PC-3 (cell line): ENCODE results near the gene ARIH2. TPM values are rescaled to one million over a fixed set of nuclear protein-coding genes. Genes with fewer than 3 reads are reported as not detected.

ENCODE experiments used
- ATAC-seq: fragments of 200-7000 bp; cut with Tn5 transposase; 2 replicates; pipeline ENCODE4 v1.9.1; 2020; ENCODE audit warnings: mild to moderate bottlenecking, moderate library complexity
- BruUV-seq: library from RNA; stranded (reverse); fragments of 400-500 nt; replicated peaks from 2 replicates; lab custom pipeline; 2021; lab: Mats Ljungman, UMichigan
- CTCF ChIA-PET: fragments of 300-600 bp; sonication (Branson Sonifier 250); formaldehyde crosslinking; loops from one replicate; lab custom pipeline; 2022; ENCODE audit warnings: antibody characterized with exemption; lab: Charles Lee
- POLR2A ChIA-PET: fragments of 300-600 bp; sonication (Branson Sonifier 250); formaldehyde crosslinking; loops from one replicate; lab custom pipeline; 2022; ENCODE audit warnings: antibody characterized with exemption; ENCODE audit not compliant: unreplicated experiment; lab: Charles Lee
- DNase-seq: peaks from one replicate; pipeline ENCODE4 v3.0.0-alpha.2; 2015
- H2AFZ ChIP-seq: fragments of 300-600 bp; sonication (generic); 2 replicates; pipeline ENCODE4 v1.6.0; 2016; ENCODE audit warnings: antibody characterized with exemption, low read length
- H3F3A ChIP-seq: fragments of 300-600 bp; sonication (generic); one replicate; pipeline ENCODE4 v1.6.0; 2017; ENCODE audit warnings: antibody characterized with exemption, low read length, control low read depth, mild to moderate bottlenecking; ENCODE audit not compliant: unreplicated experiment
- H3K27ac ChIP-seq: fragments of 300-600 bp; sonication (generic); 2 replicates; pipeline ENCODE4 v1.5.1; 2016; ENCODE audit warnings: mild to moderate bottlenecking, low read length
- H3K27me3 ChIP-seq: fragments of 300-600 bp; sonication (generic); 2 replicates; pipeline ENCODE4 v1.6.1; 2016; ENCODE audit warnings: low read length, mixed read lengths
- H3K36me3 ChIP-seq: fragments of 300-600 bp; sonication (generic); 2 replicates; pipeline ENCODE4 v1.6.1; 2016; ENCODE audit warnings: low read depth, mixed run types, low read length, mixed read lengths
- H3K4me1 ChIP-seq: fragments of 300-600 bp; sonication (generic); 2 replicates; pipeline ENCODE4 v1.5.1; 2016; ENCODE audit warnings: low read length; ENCODE audit not compliant: insufficient read depth
- H3K4me2 ChIP-seq: fragments of 300-600 bp; sonication (generic); 2 replicates; pipeline ENCODE4 v1.6.0; 2016; ENCODE audit warnings: low read length
- H3K4me3 ChIP-seq: fragments of 300-600 bp; sonication (generic); 2 replicates; pipeline ENCODE4 v1.5.1; 2016; ENCODE audit warnings: mild to moderate bottlenecking, low read length, mixed read lengths
- H3K79me2 ChIP-seq: fragments of 300-600 bp; sonication (generic); 2 replicates; pipeline ENCODE4 v1.6.1; 2017; ENCODE audit warnings: low read length, mixed read lengths
- H3K9ac ChIP-seq: fragments of 300-600 bp; sonication (generic); 2 replicates; pipeline ENCODE4 v1.6.0; 2016; ENCODE audit warnings: mild to moderate bottlenecking, low read length
- H3K9me2 ChIP-seq: fragments of 300-600 bp; sonication (generic); replicated peaks from 2 replicates; pipeline ENCODE4 v1.6.1; 2016; ENCODE audit warnings: mixed run types, low read length, mixed read lengths
- H3K9me3 ChIP-seq: fragments of 300-600 bp; sonication (generic); 2 replicates; pipeline ENCODE4 v1.6.1; 2016; ENCODE audit warnings: low read length, mixed read lengths
- H4K20me1 ChIP-seq: fragments of 300-600 bp; sonication (generic); 2 replicates; pipeline ENCODE4 v1.6.1; 2016; ENCODE audit warnings: low read length, mixed read lengths
- CTCF ChIP-seq: fragments of 300-600 bp; sonication (generic); conservative IDR thresholded peaks from 2 replicates; pipeline ENCODE4 v1.5.1; 2017; ENCODE audit warnings: antibody characterized with exemption, low read depth, mild to moderate bottlenecking, low read length
- EZH2 ChIP-seq: fragments of 300-600 bp; sonication (generic); IDR thresholded peaks from one replicate; pipeline ENCODE4 v1.6.1; 2017; ENCODE audit warnings: antibody characterized with exemption, mild to moderate bottlenecking, low read length; ENCODE audit not compliant: unreplicated experiment
- EZH2phosphoT487 ChIP-seq: fragments of 300-600 bp; sonication (generic); IDR thresholded peaks from 2 replicates; pipeline ENCODE4 v1.6.1; 2018; ENCODE audit warnings: mild to moderate bottlenecking, antibody characterized with exemption, low read length, borderline replicate concordance
- intact Hi-C: fragments of 100-400 bp; cut with micrococcal nuclease; formaldehyde crosslinking; loops from 2 replicates; pipeline ENCODE4 v1.9.0; 2023
- total RNA-seq: library from RNA; depleted of rRNA; stranded (reverse); fragments of >200 nt; gene quantifications from 2 replicates; pipeline ENCODE4 v1.2.3, GENCODE V29; 2014

Gene ARIH2
- total RNA-seq, 1 experiment from 2014 or later = 136 TPM

- ATAC-seq = no peak
- H3K9me3 ChIP-seq = no peaks in the 10 kb centered on the region
- ChIA-PET CTCF (no interaction called here), POLR2A (no interaction called here)
- no peak for DNase-seq
- no peak overlapping the region for H3K4me3 ChIP-seq
- H4K20me1 ChIP-seq = 0 out of 2 replicates have a peak, but pooled peaks cover 13% of the 10 kb centered on the region
- no peak overlapping the region for H3K4me2 ChIP-seq
- no peak overlapping the region for H3K9ac ChIP-seq
- intact Hi-C loops = no loop called here
- TF ChIP-seq EZH2phosphoT487 (no peak), EZH2 (no peak), CTCF (no peak)
- no peaks in the 10 kb centered on the region for H3K27me3 ChIP-seq
- H3K79me2 ChIP-seq = peaks cover 81% of the 10 kb centered on the region
- peaks cover 8% of the 10 kb centered on the region for H3F3A ChIP-seq
- H3K27ac ChIP-seq = no peak overlapping the region
- peaks cover 49% of the 10 kb centered on the region for H3K36me3 ChIP-seq
- H3K4me1 ChIP-seq = peaks cover 40% of the 10 kb centered on the region
- no TSS peak for BruUV-seq
- H3K9me2 ChIP-seq = no peaks in the 10 kb centered on the region
- no peak overlapping the region for H2AFZ ChIP-seq
Measured at GRCh38 chr3:49025005-49025792, 106.6 kb downstream of the ARIH2 start.

GRCh38 chr3:49025793-49026520 lies 107.3 kb downstream of the ARIH2 start:
- no peak for DNase-seq
- TF ChIP-seq EZH2phosphoT487 (no peak), CTCF (no peak)
- intact Hi-C loops = no loop called here

GRCh38 chr3:49026536-49026935 lies 107.9 kb downstream of the ARIH2 start:
- Histone ChIP-seq H3K27me3 (no peaks in the 10 kb centered on the region), H3K4me1 (peaks cover 40% of the 10 kb centered on the region), H3K9me3 (no peaks in the 10 kb centered on the region), H3K4me2 (no peak overlapping the region), H3K4me3 (no peak overlapping the region), H4K20me1 (0 out of 2 replicates have a peak, but pooled peaks cover 13% of the 10 kb centered on the region), H3K9me2 (no peaks in the 10 kb centered on the region), H3F3A (peaks cover 10% of the 10 kb centered on the region), H3K36me3 (peaks cover 61% of the 10 kb centered on the region), H2AFZ (no peak overlapping the region), H3K27ac (no peak overlapping the region), H3K9ac (no peak overlapping the region), H3K79me2 (peaks cover 70% of the 10 kb centered on the region)
- no peak for DNase-seq
- POLR2A ChIA-PET = no interaction called here
- ATAC-seq = no peak
- no peak for TF ChIP-seq CTCF
- no peak for TF ChIP-seq EZH2
- no peak for TF ChIP-seq EZH2phosphoT487
- intact Hi-C loops = no loop called here
- CTCF ChIA-PET = no interaction called here
- BruUV-seq = no TSS peak

More at GRCh38 chr3:49025793-49026520, 107.3 kb downstream of the ARIH2 start:
- Histone ChIP-seq H3K9ac (no peak overlapping the region), H3K4me2 (no peak overlapping the region), H3F3A (peaks cover 10% of the 10 kb centered on the region), H3K79me2 (peaks cover 73% of the 10 kb centered on the region), H3K4me1 (peaks cover 40% of the 10 kb centered on the region), H3K9me2 (no peaks in the 10 kb centered on the region), H3K27me3 (no peaks in the 10 kb centered on the region), H3K4me3 (no peak overlapping the region), H4K20me1 (0 out of 2 replicates have a peak, but pooled peaks cover 13% of the 10 kb centered on the region), H3K27ac (no peak overlapping the region), H3K36me3 (peaks cover 57% of the 10 kb centered on the region), H3K9me3 (no peaks in the 10 kb centered on the region), H2AFZ (no peak overlapping the region)
- BruUV-seq = no TSS peak
- ChIA-PET CTCF (no interaction called here), POLR2A (no interaction called here)
- ATAC-seq = no peak
